Stimulated activated CD8-positive, alpha-beta memory T cell treated with anti-CD3 and anti-CD28 coated beads, Interleukin-12 subunit alpha, Interleukin-12 subunit beta, amount 100 ng/mL, for 1 hour (primary cell): Measurements from ENCODE around the gene TPSG1.
"Not testable (repeated sequence)": the region's sequence is repeated elsewhere in the genome, so short reads cannot be mapped to it uniquely, and the experiment has no call there.

Source experiments
- DNase-seq: peaks from one replicate; pipeline ENCODE4 v3.0.0-alpha.2; 2020; ENCODE audit warnings: low read depth

Gene TPSG1

GRCh38 chr16:1225051-1225451 lies at the start of gene TPSG1:
TPSG1 (minus strand) TSS chr16:1225268; CDS start chr16:1225252, 16 bp downstream.
- no peak for DNase-seq

DNA sequence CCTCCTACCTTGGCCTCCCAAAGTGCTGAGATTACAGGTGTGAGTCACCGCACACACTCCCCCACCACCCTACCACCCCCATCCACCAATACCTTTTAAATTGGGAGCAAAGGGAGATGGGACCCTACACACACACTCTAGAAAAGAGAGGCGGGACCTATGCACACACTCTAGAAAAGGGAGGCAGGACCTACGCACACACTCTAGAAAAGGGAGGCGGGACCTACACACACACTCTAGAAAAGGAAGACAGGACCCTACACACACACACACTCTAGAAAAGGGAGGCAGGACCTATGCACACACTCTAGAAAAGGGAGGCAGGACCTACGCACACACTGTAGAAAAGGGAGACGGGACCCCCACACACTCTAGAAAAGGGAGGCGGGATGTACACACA lies 49.7 kb upstream of the TPSG1 start:
- DNase-seq: no peak

DNA sequence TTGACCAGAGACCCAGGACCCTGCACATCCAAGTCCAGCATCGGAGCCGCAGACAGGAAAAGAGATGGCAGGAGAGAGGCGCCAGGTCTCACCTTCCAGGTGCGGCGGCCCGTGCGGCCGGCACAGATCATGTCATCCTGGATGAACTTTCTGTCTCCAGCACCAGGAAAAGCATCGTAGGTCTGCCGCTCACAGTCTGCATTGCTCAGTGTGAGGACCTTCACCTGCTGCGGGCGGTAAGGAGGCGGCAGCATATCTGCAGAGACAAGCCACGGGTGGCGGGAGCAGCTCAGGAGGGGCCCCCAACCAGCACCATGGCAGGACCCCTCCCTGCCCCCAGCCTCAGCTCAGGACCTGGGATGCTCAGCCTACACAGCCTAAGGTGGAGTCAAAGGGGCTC lies 48.7 kb upstream of the TPSG1 start:
- DNase-seq: no peak

DNA sequence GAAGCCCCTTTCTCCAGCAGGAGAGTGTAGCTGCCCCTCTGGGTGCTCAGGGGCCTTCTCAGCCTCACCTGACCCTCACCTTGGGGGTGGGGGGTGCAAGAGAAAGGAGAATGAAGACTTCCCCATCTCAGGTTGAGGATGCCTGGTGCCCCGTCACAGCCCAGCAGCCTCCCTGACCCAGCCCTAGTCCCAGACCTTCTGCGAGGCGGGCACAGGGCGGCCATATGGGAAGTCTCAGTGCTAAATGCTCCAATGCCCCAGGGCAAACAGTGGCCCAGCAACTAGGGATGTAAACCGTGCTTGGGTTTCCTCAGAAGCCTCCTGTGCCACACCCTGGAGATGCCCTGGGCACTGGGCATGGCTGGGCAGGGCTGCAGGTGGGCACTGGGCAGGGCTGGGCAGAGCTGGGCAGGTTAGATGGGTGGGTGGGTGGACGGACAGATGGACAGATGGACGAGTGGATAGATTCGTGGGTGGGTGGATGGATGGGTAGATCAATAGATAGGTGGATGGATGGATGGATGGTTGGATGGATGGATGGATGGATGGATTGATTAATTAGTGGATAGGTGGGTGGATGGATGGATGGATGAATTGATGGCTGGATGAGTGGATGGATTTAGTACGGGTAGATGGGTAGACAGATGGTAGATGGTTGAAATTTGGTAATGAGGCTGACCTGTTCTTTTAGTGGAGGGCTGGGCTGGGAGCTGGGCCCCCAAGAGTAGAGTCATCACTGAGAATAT lies 47.6 kb upstream of the TPSG1 start:
- no peak for DNase-seq

- DNase-seq: not testable (repeated sequence)
These were observed 46.8 kb upstream of the TPSG1 start for GRCh38 chr16:1271724-1272413.

- DNase-seq: no peak
These were observed 46.3 kb upstream of the TPSG1 start for GRCh38 chr16:1271380-1271723.

- DNase-seq: not testable (repeated sequence)
These were observed 44.4 kb upstream of the TPSG1 start for GRCh38 chr16:1269418-1269817.

GRCh38 chr16:1265826-1266225 lies 40.8 kb upstream of the TPSG1 start:
- DNase-seq: no peak

DNA sequence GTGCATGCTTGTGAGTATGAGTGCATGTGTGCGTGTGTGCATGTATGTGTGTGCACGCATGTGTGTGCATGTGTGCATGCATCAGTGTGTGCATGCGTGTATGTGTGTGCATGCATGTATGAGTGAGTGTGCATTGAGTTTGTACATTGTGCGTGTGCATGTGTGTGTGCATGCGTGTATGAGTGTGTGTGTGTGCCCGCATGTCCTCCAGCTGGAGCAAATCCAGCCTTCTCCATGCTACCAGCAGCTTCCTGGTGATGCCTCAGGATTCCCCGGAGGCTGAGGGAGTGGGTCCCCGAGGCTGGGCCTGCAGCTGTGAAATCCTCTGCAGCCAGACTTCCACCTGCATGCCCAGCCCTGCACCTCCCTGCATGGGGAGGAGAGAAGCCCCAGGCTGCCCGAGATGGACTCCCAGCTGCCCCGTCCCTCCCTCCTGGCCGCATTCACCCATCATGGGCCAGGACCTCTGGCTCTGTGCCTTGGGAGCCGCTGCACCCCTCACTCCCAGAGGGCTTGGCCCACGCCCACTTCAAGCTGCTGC lies 40.1 kb upstream of the TPSG1 start:
- DNase-seq: no peak

GRCh38 chr16:1264345-1265089 lies 39.4 kb upstream of the TPSG1 start:
- no peak for DNase-seq

DNA sequence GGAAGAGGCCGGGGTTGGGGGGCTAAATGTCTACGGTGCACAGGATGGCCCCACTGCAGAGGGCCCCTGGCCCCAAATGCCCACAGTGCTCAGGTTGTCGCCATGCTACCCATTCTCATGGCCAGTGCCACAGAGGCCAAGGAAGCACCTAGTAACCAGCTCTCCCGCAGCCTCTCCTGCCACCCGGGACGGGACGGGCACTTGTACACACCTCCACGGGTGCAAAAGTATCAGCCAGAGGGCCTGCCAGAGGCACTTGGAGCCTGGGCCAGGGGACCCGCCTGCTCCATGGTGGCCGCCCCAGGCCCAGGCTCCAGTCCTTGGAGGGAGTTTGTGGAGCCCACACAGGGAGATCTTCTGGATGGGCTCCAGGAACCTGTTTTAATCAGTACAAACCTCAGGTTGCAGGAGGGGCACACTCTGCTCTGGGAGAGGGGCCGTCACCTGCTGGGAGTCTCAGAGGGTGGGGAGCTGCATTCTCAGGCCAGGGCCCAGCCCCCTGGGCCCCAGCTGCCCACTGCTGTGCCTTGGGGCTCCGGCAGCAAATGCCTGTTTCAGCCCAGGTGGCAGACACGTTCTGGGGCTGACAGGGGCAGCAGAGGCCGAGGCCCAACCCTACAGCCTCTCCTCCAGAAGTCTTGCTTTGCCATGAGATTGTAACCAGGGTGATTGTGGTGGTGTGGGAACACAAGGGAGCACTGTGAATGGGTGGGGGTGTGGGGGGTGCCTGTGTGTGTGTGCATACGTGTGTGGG lies 38.7 kb upstream of the TPSG1 start:
- no peak for DNase-seq

GRCh38 chr16:1262846-1263221 lies 37.8 kb upstream of the TPSG1 start:
- no peak for DNase-seq

DNA sequence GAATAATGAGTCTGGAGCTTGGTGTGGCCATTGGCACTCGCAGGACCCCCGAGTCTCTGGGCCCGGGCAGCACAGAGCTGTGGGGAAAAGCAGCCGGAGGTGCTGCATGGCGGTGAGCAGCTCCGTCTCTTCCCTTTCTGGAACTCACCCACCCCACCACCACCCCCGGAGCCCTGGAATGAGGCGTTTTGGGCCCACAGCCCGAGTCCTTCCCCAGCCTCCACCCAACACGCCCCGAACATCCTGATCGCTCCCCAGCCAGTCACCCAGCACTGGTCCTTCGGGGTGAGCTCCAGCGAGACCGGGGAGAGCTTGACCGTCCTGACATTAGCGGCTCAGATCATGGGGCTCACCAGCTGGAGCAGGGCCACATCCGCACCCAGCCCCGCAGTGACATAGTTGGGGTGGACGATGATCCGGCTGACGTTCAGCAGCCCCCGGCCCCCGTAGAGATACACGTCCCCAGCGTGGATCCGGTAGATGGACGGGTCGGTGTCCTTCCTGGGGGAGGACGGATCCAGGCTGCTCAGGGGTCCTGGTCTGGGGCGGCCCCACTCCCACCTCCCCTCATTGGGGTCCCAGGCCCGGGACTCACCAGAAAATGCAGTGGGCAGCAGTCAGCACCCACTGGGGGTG lies 37.3 kb upstream of the TPSG1 start:
- no peak for DNase-seq

DNA sequence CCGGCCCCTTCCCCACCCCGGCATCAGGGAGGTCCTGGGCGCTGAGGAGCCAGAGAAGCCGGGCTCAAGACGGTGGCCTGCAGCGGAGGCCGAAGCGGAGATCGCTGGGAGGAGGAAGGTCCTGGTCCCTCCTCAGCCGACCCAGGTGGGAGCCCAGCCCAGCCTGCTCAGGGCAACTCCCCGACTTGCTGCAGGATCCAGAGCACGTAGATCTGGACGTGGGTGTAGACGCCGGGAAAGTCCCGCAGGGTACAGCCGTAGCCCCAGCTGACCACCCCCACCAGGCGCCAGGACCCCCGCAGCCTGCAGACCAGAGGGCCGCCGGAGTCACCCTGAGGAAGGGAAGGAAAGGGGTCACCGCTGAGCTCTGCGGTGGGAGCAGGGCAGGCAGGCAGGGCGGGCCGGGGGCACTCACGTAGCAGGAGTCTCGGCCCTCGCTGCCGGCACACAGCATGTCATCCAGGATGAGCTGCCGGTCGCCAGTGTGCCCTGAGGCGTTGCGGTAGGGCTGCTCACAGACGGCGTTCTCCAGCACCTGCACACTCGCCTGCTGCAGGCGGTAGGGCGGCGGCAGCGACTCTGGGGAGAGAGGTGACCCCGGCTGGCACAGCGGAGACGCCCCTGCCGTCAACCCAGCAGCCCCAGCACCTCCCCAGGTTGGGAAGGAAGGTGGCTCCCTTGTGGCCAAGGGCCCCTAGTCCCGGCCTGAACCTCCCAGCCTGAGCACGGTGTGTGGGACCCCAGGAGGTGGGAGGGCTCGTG lies 36.2 kb upstream of the TPSG1 start:
- no peak for DNase-seq

GRCh38 chr16:1260101-1260680 lies 35.1 kb upstream of the TPSG1 start:
- no peak for DNase-seq

GRCh38 chr16:1259760-1260068 lies 34.6 kb upstream of the TPSG1 start:
- DNase-seq: no peak

DNA sequence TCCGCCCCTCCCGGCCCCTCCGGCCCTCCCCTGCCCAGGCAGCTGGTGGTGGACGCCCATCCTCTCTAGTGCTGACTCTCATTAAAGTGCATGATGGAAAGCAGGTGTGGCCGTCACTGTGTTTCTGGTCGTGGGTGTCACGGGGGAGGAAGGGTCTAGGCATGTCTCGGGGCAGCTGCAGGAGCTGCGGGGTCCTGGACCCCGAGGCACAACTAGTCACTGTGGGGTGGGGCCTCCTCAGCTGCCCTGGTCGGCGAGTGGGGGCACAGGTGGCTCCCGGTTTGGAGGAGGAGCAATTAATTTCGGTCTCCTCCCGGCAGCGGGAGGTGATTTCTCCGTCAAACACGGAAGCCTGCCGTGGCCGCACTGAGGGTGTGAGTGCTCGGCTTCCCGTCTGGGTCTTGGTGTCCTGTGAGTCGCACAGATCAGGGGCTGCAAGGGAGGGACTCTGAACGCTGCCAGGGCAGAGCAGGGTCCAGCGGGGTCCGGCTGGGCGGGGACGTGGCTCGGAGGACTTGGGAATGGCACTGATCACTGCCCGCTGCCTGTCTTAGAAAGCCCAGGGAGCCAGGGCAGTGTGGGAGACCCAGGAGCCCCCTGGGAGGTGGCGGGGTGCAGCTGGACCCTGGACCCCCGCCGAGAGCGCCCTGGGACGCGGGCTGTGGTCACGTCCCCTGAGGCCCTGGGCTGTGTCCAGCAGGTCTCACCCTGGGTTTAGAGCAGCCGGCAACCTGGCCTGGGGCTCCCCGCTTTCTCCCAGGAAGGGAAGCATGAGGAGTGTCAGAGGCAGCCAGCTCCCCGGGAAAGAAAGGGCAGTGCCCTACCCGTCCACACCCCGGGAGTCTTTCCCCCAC lies 34.1 kb upstream of the TPSG1 start:
- DNase-seq: no peak

GRCh38 chr16:1258225-1258600 lies 33.1 kb upstream of the TPSG1 start:
- DNase-seq: no peak

GRCh38 chr16:1257561-1258224 lies 32.6 kb upstream of the TPSG1 start:
- no peak for DNase-seq
